GM21825 (cell line): ENCODE data around the gene ACOX2.

Source experiments
- ATAC-seq: cut with Tn5 transposase; IDR thresholded peaks from one replicate; pipeline ENCODE4 v1.9.1; 2021; ENCODE audit warnings: mild to moderate bottlenecking, moderate library complexity; ENCODE audit not compliant: unreplicated experiment

Gene ACOX2

DNA sequence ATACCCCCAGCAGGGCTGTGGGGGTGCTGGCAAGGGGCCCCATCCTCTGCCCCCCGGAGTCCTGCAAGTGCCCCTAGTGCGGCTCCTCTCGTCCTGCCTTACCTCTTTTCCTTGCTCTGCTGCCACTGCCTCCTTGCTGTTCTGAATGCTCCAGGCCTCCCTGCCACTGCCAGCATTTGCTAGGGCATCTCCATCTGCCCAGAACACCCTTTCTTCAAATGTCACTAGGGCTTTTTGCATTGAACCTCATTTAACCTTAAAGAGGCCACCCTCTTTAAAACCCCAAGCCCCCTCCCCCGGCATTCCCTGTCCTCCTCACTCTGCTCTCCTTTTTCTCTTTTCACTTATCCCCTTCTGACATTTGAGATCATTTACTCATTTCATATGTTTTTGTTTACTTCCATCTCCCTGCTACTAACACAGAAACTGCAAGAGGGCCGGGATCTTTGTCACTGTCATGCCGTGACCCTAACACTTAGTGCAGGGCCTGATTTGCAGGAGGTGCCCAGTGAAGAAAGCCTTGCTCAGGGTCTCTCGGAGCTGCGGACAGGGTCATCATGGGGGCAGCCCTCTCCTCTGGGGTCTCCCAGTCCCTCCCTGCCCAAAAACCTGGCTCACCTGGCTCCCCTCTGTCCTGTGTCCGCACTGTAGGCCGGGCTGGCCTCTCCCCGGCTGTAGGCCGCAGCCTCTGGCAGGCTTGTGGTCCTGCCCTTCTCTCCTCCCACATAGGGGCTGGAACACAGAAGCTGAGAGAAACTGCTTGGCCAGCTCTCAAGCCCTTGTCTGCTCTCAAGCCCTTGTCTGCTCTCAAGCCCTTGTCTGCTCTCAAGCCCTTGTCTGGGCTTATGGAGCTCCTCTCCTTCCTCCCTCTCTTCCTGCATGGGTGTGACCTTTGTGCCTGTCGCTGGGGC, at the start of gene ACOX2:
TSS of gene ACOX2 (minus strand) at position 690 of the 911 bp plus-strand sequence. CDS start 2,084 bp downstream, outside the sequence.
- no peak for ATAC-seq

DNA sequence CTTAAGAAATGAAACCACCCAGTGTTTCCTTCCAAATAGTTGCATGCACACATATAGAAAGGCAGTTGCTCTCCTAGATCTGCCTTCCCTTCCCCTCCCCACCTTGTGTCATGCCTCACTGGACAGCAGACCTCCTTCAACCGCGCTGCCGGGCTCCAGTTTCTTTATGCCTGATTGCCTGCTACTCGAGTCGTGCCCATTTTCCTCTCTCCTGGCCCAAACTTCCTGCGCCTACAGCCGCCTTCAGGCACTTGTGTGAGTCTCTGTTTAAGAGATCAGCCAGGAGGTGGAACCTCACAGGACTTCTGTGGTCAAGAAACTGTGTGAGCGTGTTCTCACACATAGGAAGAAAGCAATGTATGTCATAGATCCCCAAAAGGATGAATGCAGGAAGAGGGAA, 49.0 kb upstream of the ACOX2 start:
- no peak for ATAC-seq

DNA sequence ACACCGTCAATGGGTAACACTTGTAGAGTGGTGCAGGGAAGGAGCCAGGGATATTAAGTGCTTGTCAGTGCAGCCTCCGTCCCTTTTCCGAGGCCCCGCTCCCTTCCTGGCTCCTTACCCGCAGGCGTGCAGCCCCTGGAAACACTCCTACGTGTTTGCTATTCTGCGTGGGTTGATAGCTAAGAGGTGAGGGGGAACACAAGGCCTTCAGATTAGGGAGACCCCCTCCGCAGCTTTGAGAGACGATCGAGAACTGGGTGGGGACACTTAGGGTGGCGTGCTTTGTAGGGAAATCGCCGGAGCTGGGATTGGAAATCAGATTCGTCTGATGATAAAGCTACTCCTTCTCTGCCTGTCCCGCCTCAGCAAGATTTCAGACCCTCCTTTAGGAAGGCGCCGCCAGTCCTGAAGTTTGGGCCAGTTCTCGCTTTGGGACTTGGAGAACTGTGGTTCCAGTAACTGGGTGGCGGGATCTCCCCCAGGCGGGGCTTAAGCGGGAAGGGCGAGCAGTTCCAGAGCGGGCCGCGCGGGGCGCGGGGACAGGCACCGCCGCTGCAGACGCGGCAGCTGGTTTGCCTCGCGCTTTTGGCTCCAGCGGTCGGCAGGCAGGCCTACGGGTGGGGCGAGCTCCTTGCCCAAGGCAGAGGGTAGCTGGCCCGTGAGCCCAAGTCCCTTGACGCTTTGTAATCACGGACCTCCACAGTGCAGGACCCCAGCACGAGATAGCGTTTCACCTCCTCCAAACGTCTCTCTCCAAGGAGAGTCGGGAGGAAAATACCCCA, 48.2 kb upstream of the ACOX2 start:
- peak; percentile 94 for ATAC-seq

DNA sequence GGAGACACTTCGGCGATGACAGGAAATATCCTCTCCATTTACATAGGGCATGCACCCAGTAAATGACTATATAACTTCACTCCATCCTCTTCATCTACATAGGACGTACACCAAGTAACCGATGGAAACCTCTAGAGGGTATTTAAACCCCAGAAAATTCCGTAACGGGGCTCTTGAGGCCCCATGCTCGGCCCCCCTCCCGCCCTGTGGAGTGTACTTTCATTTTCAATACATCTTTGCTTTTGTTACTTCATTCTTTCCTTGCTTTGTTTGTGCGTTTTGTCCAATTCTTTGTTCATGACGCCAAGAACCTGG, 47.7 kb upstream of the ACOX2 start:
- ATAC-seq: no peak

DNA sequence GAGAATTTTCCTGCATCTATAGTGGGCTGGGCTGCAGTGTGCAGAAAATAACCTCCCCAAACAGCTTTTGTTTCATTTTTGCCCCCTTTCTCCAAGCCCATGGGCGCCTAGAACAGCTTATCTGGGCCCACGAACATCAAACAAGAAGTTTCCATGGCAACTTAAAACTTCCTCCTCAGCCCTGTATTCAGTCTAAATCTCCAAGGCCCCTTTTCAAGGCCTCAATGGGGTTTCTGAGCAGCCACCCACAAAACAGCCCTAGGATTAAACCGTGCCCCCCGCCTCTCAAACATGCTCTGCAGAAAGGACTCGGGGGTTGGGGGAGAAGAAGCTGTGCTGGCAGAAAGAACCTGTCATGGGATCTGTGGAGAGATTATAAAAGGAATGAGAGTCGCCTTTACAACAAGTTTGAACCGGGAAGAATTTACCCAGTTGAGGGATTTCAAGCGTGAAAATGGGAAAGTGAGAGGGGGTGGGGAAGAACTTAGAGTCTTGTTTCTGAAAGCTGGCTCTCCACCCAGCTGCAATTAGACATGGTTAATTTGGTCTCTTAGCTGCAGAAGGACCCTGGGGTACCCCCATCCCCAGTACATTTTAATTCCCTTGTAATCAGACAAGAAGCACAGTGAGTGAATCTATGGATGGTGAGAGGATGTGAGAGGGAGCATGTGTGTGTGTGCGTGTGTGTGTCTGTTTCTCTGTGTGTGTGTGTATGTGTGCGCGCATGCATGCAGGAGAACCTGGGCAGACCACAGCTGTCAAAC, 44.5 kb upstream of the ACOX2 start:
- ATAC-seq: no peak

DNA sequence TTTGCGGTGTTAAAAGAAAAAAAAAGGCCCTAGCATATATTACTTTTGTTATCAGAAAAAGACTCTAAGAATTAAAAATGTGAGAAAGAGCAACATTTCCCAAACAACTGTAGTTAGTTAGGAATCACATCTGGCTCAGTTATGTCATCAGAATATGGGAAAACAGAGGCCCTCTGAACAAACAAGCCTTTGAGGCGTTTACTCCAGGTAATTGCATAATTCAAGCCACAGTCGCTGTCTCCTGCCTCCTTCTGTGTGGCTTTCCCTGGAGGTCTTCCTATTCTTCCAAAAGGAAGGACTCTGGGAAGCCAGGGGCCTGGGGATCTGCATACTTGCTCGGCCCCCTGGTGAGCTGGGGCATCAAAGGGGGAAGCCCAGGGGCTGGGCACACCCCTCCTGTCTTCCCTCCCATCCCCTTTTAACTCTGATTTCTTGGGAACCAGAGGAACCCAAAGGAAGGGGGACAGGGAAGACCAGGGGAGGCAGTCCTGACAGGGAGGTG, 43.9 kb upstream of the ACOX2 start:
- no peak for ATAC-seq

DNA sequence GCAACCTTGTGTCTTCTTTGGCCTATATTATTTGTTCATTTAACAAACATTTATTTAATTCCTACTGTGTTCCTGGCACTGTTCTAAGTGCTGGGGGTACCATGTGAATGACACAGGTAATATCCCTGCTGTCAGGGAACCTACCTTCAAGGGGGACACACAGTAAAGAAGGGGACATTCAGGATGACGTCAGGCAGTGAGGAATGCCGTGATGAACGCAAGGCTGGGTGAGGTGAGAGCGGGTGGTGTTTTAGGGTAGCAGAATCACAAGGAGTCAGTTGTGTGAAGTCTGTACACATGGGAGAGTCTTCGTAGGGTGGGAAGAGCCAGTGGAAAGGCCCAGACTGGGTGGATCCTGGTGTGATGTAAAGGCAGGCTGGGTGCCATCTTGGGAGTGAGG, 41.9 kb upstream of the ACOX2 start:
- no peak for ATAC-seq

DNA sequence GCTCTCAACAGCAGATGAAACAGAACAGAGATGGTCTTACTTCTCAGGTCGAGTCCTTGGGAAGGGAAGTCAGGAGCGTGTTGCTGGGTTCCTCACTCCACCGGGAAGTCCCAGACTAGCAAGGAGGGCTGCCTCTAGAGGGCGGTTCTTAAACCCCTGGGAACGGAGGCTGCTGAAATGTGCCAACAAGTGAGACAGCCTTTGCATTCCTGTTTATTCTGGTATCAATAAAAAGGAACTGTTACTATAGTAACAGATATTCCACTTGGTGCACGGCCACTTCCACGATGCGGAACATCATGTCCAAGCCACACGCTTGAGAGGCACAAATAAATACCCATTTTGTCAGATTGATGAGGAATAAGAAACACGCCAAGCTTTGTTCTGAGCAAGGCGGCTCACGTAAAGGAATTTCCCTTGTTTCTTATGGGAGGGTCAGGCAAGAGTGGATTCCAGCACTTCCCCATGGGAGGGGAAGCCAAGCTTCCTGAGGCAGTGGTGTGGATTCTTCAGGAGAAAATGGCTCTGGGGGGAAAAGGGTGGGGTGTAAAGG, 40.4 kb upstream of the ACOX2 start, which contains the start of gene FAM107A:
TSS of gene FAM107A (minus strand) at position 123 of the 553 bp plus-strand sequence. CDS start 7,531 bp downstream, outside the sequence.
- no peak for ATAC-seq

DNA sequence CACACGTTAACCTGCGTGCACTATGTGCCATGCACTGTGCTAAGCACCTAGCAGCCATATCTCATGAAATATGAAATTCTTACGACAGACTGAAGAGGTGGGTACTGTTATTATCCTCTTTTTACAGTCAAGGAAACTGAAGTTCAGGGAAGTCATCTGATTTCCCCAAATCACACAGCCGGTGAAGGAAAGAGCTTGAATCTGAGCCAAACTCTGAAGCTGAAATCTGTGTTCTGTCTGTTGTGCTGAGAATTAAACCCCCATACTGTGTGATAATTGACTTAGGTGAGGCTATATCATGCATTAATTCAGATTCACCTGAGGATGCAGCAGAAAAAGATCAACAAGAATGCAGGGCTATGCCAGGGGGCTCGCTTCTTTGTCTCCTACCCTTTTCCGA, 39.7 kb upstream of the ACOX2 start:
- no peak for ATAC-seq

DNA sequence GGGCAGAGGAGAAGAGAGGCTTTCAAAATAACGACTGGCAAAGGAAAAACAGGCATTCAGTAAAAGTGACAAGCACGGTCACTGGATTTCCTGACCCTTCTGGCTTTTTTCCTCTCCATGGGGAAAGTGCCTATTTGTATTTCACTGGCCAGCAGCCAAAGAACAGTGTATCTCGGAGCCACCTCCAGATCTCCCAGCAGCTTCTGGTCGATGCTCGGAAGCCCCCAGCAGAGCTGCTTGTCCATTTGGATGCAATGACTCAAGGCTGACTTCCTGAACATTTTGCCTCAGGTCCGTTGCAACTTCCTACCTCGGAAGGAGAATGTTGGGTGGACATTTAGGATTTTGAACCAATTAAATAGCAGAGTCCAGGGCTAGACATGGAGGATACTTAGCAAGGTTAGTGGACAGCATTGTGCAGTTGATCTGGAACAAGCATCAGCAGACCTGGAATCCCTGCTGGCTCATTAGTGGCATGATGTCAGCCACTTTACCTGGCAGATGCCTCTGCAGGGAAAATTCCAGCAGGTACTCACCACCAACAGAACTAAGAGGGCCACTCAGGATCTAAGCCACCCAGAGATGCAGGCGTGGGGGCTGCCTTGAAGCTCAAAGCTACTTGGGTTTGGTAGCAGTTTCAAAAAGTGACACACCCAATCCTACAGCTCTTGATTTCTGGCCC, 39.1 kb upstream of the ACOX2 start:
- ATAC-seq: no peak

DNA sequence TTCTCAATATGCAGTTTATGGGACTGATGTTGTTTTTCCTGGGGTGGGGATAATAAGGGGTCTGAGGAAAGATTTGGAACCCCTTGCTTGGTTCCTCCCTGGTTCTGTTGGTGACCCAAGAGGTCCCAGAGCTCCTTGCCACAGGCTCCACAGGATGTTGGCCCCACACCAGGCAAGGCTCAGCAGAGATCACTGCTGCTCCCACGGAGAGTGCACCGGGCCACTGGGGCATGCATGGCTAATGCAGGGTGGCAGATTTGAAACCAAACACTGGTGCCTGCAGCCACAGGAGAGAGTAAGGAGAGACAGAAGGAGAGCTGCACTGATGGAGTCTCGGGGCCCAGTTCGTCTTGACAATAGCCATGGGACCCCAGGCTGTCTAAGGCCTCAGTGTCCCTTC, 37.7 kb upstream of the ACOX2 start:
- no peak for ATAC-seq

DNA sequence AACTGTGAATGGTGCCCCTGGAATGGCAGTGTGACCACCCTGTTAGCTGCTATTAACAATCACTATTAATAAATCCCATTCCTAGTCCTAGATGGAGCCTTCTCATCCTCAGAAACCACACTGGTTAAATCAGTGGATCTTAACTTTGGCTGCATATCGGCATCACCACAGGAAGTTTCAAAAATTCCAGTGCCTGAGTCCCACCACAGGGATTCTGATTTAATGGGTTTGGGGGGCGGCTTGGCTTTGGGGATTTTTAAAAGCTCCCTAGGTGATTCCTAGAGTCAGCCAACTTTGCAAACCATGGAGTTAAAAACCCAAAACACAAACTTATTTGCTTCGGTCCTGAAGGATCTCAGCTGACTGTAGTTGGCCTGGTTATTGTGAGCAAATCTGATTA, 37.1 kb upstream of the ACOX2 start:
- no peak for ATAC-seq

DNA sequence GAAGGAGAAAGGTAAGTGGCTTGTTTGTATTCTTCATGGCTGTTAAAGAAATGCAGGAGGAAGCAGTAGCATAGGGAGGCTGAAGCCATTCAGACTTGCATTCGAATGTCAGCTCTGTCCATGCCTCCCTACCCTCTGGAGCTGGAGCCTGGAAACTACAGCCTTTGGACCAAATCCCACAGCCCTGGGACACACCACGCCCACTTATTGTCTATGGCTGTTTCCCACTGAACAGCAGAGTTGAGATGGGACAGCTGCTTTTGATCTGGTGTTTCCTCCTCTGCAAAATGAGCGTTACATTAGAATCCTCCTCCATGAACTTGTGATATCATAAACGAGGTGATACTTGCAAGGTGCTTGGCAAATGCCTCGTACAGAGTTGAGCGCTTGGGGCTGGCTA, 36.6 kb upstream of the ACOX2 start:
- ATAC-seq: no peak

DNA sequence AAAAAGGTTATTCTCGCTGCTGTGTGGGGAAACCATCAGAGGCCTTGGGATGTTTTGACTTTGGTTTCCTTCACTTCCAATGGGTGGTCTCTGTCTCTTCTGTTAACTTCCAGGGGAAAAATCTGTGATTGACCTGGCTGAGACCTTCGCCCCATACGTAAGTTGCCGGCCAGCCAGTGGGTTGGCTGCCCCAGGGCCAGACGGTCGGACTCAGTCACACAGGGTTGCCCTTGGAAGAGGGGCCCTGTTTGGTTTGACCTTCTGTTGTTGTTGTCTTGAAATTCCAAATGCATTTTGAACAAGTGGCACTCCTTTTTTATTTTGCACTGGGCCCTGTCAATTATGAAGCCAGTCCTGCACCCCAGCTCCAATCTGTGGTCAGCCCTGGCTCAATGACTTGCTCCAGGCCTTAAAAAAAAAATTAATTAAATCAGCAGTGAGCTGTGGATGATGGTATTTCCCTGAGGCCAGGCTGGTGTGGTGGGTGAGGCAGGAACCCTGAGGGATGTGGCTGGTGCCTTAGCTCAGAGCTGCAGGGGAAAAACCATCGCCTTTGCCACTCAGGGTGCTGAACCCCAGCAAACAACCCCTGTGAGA, 35.7 kb upstream of the ACOX2 start:
- ATAC-seq: no peak

DNA sequence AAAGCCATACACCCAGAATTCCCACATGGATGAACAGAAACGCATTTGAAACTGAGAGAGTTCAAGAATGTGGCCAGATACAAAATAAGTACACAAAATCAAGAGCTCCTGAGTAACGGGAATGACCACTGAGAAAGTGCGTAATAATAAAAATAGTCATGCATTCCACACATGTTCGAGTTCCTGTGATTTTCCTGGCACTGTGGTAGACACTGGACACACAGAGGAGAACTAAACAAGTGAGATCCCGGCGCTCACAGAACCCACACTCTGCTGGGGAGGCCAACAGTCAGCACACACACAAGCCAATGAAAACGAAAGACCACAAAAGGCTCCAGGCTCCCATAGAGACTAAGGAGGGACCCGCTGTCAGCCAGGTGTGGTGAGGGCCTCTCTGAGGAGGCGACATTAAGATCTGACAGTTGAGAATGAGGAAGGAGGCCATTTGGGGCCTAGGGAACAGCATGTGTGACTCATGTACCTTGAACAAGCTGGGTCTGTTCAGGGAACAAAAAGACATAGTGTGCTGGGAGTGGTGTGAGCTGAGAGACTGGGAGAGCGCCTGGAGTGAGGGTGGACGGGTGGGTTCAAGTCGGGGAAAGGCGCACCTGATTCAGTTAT, 35.1 kb upstream of the ACOX2 start:
- no peak for ATAC-seq

DNA sequence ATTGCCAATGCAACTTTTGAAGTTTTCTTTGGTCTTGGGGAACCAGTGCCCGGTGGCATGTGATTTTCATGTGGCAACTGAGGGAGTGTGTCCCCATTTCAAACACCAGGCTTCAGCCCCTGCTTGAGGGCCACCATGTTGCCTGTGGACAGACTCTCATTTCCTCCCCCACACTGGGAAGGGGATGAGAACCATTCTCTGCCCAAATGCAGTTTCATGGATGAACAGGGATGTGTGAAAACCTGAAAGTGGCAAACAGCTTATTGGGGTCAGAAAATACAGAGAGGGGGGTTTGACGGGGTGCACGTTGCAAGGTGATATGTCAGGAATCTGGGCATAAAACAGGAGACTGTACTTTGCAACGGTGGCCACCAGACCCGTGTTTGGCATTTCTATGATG, 33.9 kb upstream of the ACOX2 start:
- ATAC-seq: no peak

DNA sequence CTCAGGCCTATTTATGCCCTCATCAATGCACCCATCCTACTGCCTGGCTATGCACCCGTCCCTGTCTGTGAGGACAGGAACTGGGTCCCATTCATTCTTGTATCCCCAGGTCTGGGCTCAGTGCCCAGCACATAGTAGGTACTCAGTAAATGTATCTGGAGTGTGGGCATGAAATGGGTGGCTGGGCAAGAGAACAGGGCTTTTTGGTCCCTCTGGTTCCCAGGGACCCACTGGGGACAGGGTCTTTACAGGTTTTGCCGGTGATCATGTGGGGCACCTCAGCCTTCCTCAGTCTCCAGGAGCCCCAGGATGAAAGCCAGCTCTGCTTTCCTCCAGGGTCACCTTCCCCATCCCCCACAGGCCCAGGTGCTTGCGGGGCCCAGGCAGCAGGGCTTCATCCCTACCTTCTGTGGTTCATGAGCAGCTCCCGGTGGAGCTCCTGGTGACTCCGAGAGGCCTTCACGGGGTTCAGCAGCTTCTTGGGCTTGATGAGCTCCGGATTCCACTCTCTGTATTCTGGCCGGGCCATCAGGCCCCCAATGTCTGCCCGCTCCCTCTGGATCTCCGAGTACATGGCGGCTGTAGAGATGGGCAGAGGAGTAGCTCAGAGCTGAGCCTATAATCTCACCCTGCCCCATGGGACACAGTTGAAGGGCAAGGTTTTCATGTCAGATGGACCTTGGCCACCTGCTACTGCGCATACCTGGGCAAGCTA, 32.5 kb upstream of the ACOX2 start:
- ATAC-seq: no peak

DNA sequence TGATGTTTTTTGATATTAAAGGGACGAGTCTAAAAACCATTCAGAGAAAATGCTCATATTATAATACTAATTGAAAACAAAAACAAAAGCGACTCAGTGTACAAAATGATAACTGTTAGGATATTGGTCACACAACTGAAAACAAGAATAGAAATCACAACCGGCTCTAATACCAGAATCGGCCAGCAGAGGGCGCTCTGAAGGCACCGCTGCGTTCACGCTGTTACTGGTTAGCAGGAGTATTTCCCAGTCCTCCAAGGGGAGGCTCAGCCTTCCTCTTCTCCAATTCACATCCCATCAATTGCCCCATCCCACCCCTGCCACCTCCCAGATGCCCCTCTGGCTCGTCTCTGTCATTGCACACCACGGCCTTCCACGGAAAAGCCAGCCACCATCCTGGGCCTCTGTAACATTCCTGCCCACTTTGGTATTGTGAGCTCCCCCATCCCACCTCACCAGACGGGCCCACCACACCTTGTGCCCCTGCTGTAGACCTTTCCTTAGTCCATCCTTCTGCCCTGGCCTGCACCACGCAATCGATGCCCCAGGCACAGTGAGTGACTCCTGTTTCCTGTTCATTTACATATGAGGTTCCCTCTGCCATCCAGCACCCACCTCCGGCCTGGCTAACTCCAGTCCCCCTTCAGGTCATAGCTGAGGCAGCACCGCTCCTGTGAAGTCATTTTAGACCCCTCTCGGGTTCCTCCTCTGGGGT, 31.7 kb upstream of the ACOX2 start:
- ATAC-seq: no peak
